LNCAP (cell line): ENCODE results near the gene OR7G1.

ENCODE experiments used
- TF ChIP-seq, protein P1 (sequence below): fragments of 450-650 bp; IDR thresholded peaks from 2 replicates; pipeline ENCODE4 v1.5.1; 2017; ENCODE audit warnings: mild to moderate bottlenecking

The OR7G1 gene

GRCh38 chr19:9150650-9151049 is 35.1 kb upstream of the OR7G1 start:
- TF ChIP-seq, protein P1, sequence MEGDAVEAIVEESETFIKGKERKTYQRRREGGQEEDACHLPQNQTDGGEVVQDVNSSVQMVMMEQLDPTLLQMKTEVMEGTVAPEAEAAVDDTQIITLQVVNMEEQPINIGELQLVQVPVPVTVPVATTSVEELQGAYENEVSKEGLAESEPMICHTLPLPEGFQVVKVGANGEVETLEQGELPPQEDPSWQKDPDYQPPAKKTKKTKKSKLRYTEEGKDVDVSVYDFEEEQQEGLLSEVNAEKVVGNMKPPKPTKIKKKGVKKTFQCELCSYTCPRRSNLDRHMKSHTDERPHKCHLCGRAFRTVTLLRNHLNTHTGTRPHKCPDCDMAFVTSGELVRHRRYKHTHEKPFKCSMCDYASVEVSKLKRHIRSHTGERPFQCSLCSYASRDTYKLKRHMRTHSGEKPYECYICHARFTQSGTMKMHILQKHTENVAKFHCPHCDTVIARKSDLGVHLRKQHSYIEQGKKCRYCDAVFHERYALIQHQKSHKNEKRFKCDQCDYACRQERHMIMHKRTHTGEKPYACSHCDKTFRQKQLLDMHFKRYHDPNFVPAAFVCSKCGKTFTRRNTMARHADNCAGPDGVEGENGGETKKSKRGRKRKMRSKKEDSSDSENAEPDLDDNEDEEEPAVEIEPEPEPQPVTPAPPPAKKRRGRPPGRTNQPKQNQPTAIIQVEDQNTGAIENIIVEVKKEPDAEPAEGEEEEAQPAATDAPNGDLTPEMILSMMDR: no peak

GRCh38 chr19:9149997-9150396 is 34.4 kb upstream of the OR7G1 start:
- TF ChIP-seq, protein P1: no peak

GRCh38 chr19:9148697-9149096 is 33.1 kb upstream of the OR7G1 start:
- TF ChIP-seq, protein P1: no peak

GRCh38 chr19:9146882-9147281 is 31.3 kb upstream of the OR7G1 start:
- TF ChIP-seq, protein P1: no peak

- TF ChIP-seq, protein P1: no peak
These were observed 29.4 kb upstream of the OR7G1 start for GRCh38 chr19:9144920-9145319.

GRCh38 chr19:9140159-9140874 is 24.8 kb upstream of the OR7G1 start, which contains the start of gene ZNF317:
ZNF317 (plus strand) TSS chr19:9140397; CDS start chr19:9156017, 15,620 bp downstream.
- TF ChIP-seq, protein P1: no peak

DNA sequence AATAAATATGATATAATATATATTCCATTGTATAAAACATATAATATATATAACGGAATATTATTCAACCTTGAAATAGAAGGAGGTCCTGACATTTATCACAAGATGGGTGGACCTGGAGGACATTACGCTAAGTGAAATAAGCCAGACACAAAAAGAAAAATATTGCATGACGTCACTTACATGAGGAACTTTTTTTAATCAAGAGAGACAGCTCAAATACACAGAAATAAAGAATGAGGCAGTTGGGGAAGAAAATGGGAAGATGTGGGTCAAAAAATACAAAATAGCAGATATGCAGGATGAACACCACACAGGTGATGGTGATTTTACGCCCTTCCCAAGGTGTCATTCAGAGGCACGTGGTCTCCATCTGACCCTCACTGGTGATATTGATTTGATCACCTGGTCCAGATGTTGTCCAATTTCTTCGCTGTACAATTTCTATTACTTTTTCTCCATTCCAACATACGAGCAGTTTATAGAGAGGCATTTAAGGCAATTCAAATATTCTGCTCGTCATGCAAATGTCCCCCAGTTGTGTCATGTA is 24.1 kb upstream of the OR7G1 start:
- TF ChIP-seq, protein P1: no peak
